ENCODE data around the gene TMEM171.

Gene TMEM171

DNA sequence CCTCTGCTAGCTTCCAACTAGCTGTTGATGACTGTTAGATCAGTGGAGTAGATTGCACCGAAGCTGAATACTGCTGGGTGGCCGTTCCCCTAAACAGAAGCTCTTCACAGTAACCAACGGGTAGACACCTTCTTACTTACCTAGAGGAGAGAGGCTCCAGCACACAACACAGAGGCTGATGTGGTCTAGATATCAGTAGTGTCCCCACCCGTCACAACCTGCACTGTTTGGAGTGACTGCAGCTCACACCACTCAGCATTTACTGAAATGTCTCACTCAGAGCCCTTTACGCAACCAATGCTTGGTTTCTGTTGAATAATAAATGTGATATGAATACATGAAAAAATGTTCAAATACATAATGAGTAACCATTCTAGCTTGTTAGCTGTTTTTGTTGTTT, 57.9 kb downstream of the TMEM171 start:
- TF ChIP-seq CTCF (conservative IDR thresholded peaks at IDR 0.05), result no peak
- TF ChIP-seq ZFX (IDR thresholded peaks at IDR 0.05), result no peak
- no peak overlapping the region for H3K27ac ChIP-seq

DNA sequence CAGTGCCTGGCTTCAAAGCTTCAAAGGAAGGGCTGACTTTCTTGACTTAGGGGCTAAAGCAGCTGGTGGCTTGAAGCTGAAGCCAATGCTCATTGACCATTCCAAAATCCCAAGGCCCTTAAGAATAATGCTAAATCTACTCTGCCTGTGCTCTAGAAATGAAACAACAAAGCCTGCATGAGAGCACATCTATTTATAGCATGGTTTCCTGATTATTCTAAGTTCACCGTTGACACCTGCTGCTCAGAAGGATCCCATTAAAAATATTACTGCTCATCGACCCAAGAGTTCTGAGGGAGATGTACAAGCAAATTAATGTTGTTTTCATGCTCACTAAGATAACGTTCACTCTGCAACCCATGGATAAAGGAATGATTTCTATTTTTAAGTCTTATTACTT, 59.4 kb downstream of the TMEM171 start:
- TF ChIP-seq ZFX (IDR thresholded peaks at IDR 0.05) (no peak), CTCF (conservative IDR thresholded peaks at IDR 0.05) (no peak)
- H3K27ac ChIP-seq, result no peak overlapping the region

DNA sequence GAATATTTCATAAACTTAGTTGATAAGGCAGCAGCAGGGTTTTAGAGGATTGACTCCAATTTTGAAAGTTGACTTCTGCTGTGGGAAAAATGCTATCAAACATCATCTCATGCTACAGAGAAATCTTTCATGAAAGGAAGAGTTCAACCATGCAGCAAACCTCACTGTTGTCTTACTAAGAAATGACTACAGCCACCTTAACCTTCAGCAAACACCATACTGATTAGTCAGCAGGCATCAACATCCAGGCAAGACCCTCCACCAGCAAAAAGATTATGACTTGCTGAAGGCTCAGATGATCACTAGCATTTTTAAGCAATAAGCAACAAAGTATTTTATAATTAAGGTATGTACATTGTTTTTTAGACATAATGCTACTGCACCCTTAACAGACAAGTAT, 60.2 kb downstream of the TMEM171 start:
- H3K27ac ChIP-seq, result no peak overlapping the region
- no peak for TF ChIP-seq ZFX (IDR thresholded peaks at IDR 0.05)
- no peak for TF ChIP-seq CTCF (conservative IDR thresholded peaks at IDR 0.05)
